ENCODE measurements around the gene TMEM242. TPM values are rescaled to one million over a fixed set of nuclear protein-coding genes. Genes with fewer than 3 reads are reported as not detected.
A peak's percentile ranks its signal among the peaks of the same experiment; 100 is the strongest.

The TMEM242 gene
- total RNA-seq (10 to 100 TPM; 11.2 to 13.5 TPM), polyA plus RNA-seq (ENCODE audit: insufficient read length in 2 of 2) (10 to 100 TPM; 14.3 to 18.2 TPM)
- long read RNA-seq, donor 1, full-length matches to known transcripts: 22 of 22 reads
- long read RNA-seq, donor 1, partial matches to known transcripts: 0 of 22 reads
- long read RNA-seq, donor 1, other reads (novel, unspliced or antisense): 0 of 22 reads
- long read RNA-seq, donor 2, full-length matches to known transcripts: 5 of 5 reads
- long read RNA-seq, donor 2, partial matches to known transcripts: 0 of 5 reads
- long read RNA-seq, donor 2, other reads (novel, unspliced or antisense): 0 of 5 reads
- long read RNA-seq, donor 3, full-length matches to known transcripts: 8 of 8 reads
- long read RNA-seq, donor 3, partial matches to known transcripts: 0 of 8 reads
- long read RNA-seq, donor 3, other reads (novel, unspliced or antisense): 0 of 8 reads
- long read RNA-seq, donor 4, full-length matches to known transcripts: 19 of 25 reads
- long read RNA-seq, donor 4, partial matches to known transcripts: 6 of 25 reads
- long read RNA-seq, donor 4, other reads (novel, unspliced or antisense): 0 of 25 reads

DNA sequence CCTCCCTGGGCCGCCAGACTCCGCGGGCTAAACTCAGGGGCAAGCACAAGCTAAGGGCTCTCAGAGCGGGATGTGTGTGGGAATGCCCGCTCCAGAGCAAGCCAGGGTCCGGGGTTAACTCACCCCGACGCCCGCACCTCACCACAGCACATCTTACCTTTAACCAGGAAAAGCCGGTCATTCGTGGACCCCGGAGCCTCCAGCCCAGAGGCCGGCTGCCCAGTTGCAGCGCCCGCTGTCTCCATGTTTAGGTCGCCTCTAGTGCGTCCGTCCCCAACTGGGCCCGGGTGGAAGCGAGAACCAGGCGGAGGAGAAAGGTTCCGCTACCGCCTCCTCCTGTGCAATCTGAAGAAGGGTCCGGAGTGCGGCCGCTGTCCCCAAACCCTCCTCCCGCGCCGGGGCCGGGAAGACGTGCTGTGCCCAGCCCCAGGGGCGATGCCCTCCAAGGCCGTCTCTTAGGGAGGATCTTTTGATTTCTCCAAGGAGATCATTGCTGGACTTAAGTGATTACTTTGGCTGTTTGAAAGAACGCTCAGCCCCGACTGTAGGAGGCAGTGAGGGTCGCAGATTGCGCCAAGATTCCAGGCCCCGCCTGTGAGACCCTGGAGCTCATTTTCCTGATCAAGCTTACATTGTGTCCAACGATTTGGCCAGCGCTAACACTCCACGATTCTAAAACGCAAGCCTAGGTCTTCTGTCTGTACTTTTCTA lies at the start of gene TMEM242:
TSS of gene TMEM242 (minus strand) at position 265 of the 711 bp plus-strand sequence. CDS start at position 245, 20 bp downstream.
- H3K36me3 ChIP-seq (ENCODE audit: control insufficient read depth, insufficient read depth, low read length): peaks cover 3% of the 10 kb centered on the region
- peaks cover 2% of the 10 kb centered on the region for H3K27me3 ChIP-seq (ENCODE audit: control insufficient read depth, insufficient read depth, low read length)
- DNase-seq (ENCODE audit: low read depth in 4 of 6, low spot score in 6 of 6): peak; percentile 81 to 98 (median 90)
- H3K4me3 ChIP-seq (ENCODE audit: low read depth, low read length): peak within 1 kb of the TSS; percentile 99
- under 1% methylated on average over 31 of the region's 42 CpGs for WGBS (ENCODE audit: insufficient coverage)
- H3K4me1 ChIP-seq (ENCODE audit: control insufficient read depth, insufficient read depth, low read length): peaks cover 7% of the 10 kb centered on the region
- H3K9me3 ChIP-seq (ENCODE audit: control insufficient read depth, insufficient read depth, low read length): no peaks in the 10 kb centered on the region
- peak within 1 kb of the TSS; percentile 94 for H3K27ac ChIP-seq (ENCODE audit: low read depth, low read length)

- H3K4me3 ChIP-seq (ENCODE audit: low read depth, low read length): no peak overlapping the region
- no peak for DNase-seq (ENCODE audit: low read depth in 4 of 6, low spot score in 6 of 6)
- WGBS (ENCODE audit: insufficient coverage): 98% methylated on average over 6 of the region's 10 CpGs
- no peaks in the 10 kb centered on the region for H3K4me1 ChIP-seq (ENCODE audit: control insufficient read depth, insufficient read depth, low read length)
- no peaks in the 10 kb centered on the region for H3K36me3 ChIP-seq (ENCODE audit: control insufficient read depth, insufficient read depth, low read length)
- H3K27ac ChIP-seq (ENCODE audit: low read depth, low read length): no peak overlapping the region
- H3K9me3 ChIP-seq (ENCODE audit: control insufficient read depth, insufficient read depth, low read length): no peaks in the 10 kb centered on the region
- no peaks in the 10 kb centered on the region for H3K27me3 ChIP-seq (ENCODE audit: control insufficient read depth, insufficient read depth, low read length)
These were observed 49.4 kb upstream of the TMEM242 start for GRCh38 chr6:157372501-157373280.

- Histone ChIP-seq H3K9me3 (ENCODE audit: control insufficient read depth, insufficient read depth, low read length) (no peaks in the 10 kb centered on the region), H3K4me1 (ENCODE audit: control insufficient read depth, insufficient read depth, low read length) (no peaks in the 10 kb centered on the region), H3K27me3 (ENCODE audit: control insufficient read depth, insufficient read depth, low read length) (no peaks in the 10 kb centered on the region), H3K27ac (ENCODE audit: low read depth, low read length) (no peak overlapping the region), H3K36me3 (ENCODE audit: control insufficient read depth, insufficient read depth, low read length) (no peaks in the 10 kb centered on the region), H3K4me3 (ENCODE audit: low read depth, low read length) (no peak overlapping the region)
- WGBS (ENCODE audit: insufficient coverage): no CpG with 5 or more reads among the region's 1 CpG
- no peak for DNase-seq (ENCODE audit: low read depth in 4 of 6, low spot score in 6 of 6)
These were observed 47.4 kb upstream of the TMEM242 start for GRCh38 chr6:157370755-157371154.

DNA sequence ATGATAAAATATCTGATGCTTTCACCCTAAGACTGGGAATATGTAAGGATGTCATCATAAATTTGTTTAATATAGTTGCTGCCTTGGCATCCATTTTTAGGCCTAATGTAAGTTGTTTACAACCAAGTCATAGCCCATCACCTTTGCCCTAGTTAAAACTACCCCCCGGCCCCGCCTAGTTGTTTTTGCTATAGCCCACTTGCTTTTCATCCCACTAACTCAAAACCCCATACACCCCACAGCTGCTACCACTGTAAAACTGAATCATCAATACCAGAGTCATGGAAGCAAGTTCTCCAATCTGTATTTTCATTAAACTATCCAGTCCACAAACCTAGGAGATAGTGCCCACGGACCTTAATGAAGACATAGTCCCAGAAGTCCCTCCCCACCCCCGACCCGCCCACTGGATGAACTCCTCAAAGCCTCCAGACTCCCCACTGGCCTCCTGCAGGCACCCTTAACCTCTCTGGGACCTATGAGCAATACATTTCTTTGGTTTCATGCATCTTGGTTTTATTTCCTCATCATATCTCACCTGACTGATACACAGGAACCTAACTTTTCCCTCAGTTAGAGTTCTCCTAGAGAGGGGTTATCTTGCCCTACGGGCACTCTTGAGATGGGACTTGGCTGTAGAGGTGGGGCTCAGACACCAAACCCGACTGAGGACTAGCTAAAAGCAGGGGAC lies 45.2 kb upstream of the TMEM242 start:
- no peak overlapping the region for H3K4me3 ChIP-seq (ENCODE audit: low read depth, low read length)
- no peaks in the 10 kb centered on the region for H3K9me3 ChIP-seq (ENCODE audit: control insufficient read depth, insufficient read depth, low read length)
- WGBS (ENCODE audit: insufficient coverage): 87% methylated on average over 7 of the region's 7 CpGs
- H3K27ac ChIP-seq (ENCODE audit: low read depth, low read length): no peak overlapping the region
- no peaks in the 10 kb centered on the region for H3K27me3 ChIP-seq (ENCODE audit: control insufficient read depth, insufficient read depth, low read length)
- H3K36me3 ChIP-seq (ENCODE audit: control insufficient read depth, insufficient read depth, low read length): no peaks in the 10 kb centered on the region
- DNase-seq (ENCODE audit: low read depth in 4 of 6, low spot score in 6 of 6): no peak
- no peaks in the 10 kb centered on the region for H3K4me1 ChIP-seq (ENCODE audit: control insufficient read depth, insufficient read depth, low read length)

DNA sequence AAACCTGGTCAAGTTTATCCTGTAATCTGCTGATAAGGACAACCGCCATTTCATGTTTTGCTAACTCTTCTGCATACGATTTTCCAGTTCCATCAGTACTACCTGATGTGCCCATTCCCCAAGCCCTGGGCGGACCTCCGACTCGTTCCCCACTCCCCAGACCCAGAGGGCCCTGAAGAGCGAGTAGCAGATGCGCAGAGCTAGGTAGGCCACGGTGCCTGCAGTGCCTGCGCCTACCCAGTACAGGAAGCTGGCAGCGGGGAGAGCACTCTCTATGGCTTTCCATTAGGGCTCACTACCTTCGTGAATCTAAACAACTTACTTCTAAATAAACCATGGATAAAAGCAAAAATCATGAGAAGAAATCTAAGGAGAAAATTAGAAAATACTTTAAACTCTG lies 43.3 kb upstream of the TMEM242 start:
- WGBS (ENCODE audit: insufficient coverage): 81% methylated on average over 8 of the region's 11 CpGs
- no peaks in the 10 kb centered on the region for H3K36me3 ChIP-seq (ENCODE audit: control insufficient read depth, insufficient read depth, low read length)
- DNase-seq (ENCODE audit: low read depth in 4 of 6, low spot score in 6 of 6): no peak
- no peak overlapping the region for H3K27ac ChIP-seq (ENCODE audit: low read depth, low read length)
- H3K27me3 ChIP-seq (ENCODE audit: control insufficient read depth, insufficient read depth, low read length): no peaks in the 10 kb centered on the region
- no peaks in the 10 kb centered on the region for H3K9me3 ChIP-seq (ENCODE audit: control insufficient read depth, insufficient read depth, low read length)
- H3K4me1 ChIP-seq (ENCODE audit: control insufficient read depth, insufficient read depth, low read length): no peaks in the 10 kb centered on the region
- no peak overlapping the region for H3K4me3 ChIP-seq (ENCODE audit: low read depth, low read length)

DNA sequence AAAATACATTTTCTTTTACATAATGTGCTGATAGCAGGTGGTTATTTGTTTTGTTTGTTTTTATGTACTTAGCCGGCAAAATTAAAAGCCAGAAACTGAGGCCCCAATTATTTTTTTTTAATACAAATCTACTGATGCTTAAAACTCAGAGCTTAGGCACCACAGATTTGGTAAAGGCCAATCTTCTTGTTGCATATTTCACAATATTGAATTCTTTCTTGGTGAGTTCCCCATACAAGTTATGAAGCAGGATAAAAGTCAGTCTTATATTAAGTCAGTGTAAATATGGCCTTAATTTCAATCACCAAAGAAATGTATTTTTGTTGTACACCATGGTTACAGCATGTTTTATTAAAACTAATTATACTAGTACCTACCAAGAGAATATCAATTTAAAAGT lies 41.4 kb upstream of the TMEM242 start:
- no peak overlapping the region for H3K27ac ChIP-seq (ENCODE audit: low read depth, low read length)
- DNase-seq (ENCODE audit: low read depth in 4 of 6, low spot score in 6 of 6): no peak
- no peaks in the 10 kb centered on the region for H3K27me3 ChIP-seq (ENCODE audit: control insufficient read depth, insufficient read depth, low read length)
- H3K4me3 ChIP-seq (ENCODE audit: low read depth, low read length): no peak overlapping the region
- no peaks in the 10 kb centered on the region for H3K4me1 ChIP-seq (ENCODE audit: control insufficient read depth, insufficient read depth, low read length)
- no peaks in the 10 kb centered on the region for H3K9me3 ChIP-seq (ENCODE audit: control insufficient read depth, insufficient read depth, low read length)
- no peaks in the 10 kb centered on the region for H3K36me3 ChIP-seq (ENCODE audit: control insufficient read depth, insufficient read depth, low read length)
- no CpG with 5 or more reads among the region's 1 CpG for WGBS (ENCODE audit: insufficient coverage)

DNA sequence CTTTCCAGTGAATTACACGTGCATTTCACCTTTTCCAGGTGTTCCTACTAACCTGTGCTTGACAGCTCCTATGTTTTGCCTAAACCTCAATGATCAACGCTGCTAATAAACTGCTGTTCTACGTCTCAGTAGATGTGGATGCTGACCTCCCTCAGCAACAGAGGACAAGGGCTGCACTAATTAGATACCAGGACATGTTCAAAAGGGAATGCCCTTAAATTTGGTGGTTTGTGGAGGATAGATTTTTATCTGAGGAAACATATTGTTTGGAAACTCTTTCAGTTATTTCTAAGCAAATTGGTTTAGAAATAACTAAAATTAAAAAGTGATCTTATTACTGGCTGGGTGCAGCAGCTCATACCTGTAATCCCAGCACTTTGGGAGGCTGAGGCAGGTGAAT lies 38.6 kb upstream of the TMEM242 start:
- H3K4me1 ChIP-seq (ENCODE audit: control insufficient read depth, insufficient read depth, low read length): no peaks in the 10 kb centered on the region
- no peak overlapping the region for H3K4me3 ChIP-seq (ENCODE audit: low read depth, low read length)
- no peak for DNase-seq (ENCODE audit: low read depth in 4 of 6, low spot score in 6 of 6)
- 40% methylated on average over 1 of the region's 3 CpGs for WGBS (ENCODE audit: insufficient coverage)
- no peaks in the 10 kb centered on the region for H3K27me3 ChIP-seq (ENCODE audit: control insufficient read depth, insufficient read depth, low read length)
- no peak overlapping the region for H3K27ac ChIP-seq (ENCODE audit: low read depth, low read length)
- H3K36me3 ChIP-seq (ENCODE audit: control insufficient read depth, insufficient read depth, low read length): no peaks in the 10 kb centered on the region
- H3K9me3 ChIP-seq (ENCODE audit: control insufficient read depth, insufficient read depth, low read length): no peaks in the 10 kb centered on the region

- WGBS (ENCODE audit: insufficient coverage): 62% methylated on average over 7 of the region's 8 CpGs
- DNase-seq (ENCODE audit: low read depth in 4 of 6, low spot score in 6 of 6): peak in 2 of 6 donors; percentile 28 to 54
- H3K36me3 ChIP-seq (ENCODE audit: control insufficient read depth, insufficient read depth, low read length): no peaks in the 10 kb centered on the region
- no peaks in the 10 kb centered on the region for H3K27me3 ChIP-seq (ENCODE audit: control insufficient read depth, insufficient read depth, low read length)
- no peaks in the 10 kb centered on the region for H3K4me1 ChIP-seq (ENCODE audit: control insufficient read depth, insufficient read depth, low read length)
- H3K9me3 ChIP-seq (ENCODE audit: control insufficient read depth, insufficient read depth, low read length): no peaks in the 10 kb centered on the region
- no peak overlapping the region for H3K4me3 ChIP-seq (ENCODE audit: low read depth, low read length)
- H3K27ac ChIP-seq (ENCODE audit: low read depth, low read length): no peak overlapping the region
These were observed 35.0 kb upstream of the TMEM242 start for GRCh38 chr6:157358287-157358686.

DNA sequence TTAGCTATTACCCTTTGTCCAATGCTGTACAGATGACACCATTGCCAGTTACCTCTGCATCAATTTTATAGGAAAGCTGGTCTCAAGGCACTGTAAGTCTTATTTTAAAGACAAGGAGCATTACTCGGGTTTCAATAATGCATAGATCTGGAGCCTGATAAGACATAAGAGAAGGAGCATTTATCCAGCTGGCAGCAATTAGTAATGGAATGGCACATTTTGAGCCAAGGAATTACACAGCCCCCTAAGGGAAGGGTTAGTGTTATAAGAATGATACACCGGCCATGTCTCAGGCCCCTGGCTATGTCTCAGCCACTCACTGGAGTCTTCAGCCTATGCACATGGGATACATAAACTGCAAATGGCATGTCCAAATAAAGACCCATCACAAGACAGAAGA lies 23.1 kb upstream of the TMEM242 start:
- WGBS (ENCODE audit: insufficient coverage): 100% methylated on average over 1 of the region's 2 CpGs
- peaks cover 4% of the 10 kb centered on the region for H3K9me3 ChIP-seq (ENCODE audit: control insufficient read depth, insufficient read depth, low read length)

More for the DNA sequence above, 23.1 kb upstream of the TMEM242 start:
- no peaks in the 10 kb centered on the region for H3K27me3 ChIP-seq (ENCODE audit: control insufficient read depth, insufficient read depth, low read length)
- no peaks in the 10 kb centered on the region for H3K4me1 ChIP-seq (ENCODE audit: control insufficient read depth, insufficient read depth, low read length)
- H3K27ac ChIP-seq (ENCODE audit: low read depth, low read length): no peak overlapping the region
- no peak overlapping the region for H3K4me3 ChIP-seq (ENCODE audit: low read depth, low read length)
- no peaks in the 10 kb centered on the region for H3K36me3 ChIP-seq (ENCODE audit: control insufficient read depth, insufficient read depth, low read length)
- no peak for DNase-seq (ENCODE audit: low read depth in 4 of 6, low spot score in 6 of 6)
